ENCODE results near the gene MAP4K4. TPM values are rescaled to one million over a fixed set of nuclear protein-coding genes. Genes with fewer than 3 reads are reported as not detected.

The MAP4K4 gene
- total and polyA plus RNA-seq, 2 donors from 2014 or later: 8.4 to 62.8 TPM

- no peak for TF ChIP-seq CTCF (IDR thresholded peaks at IDR 0.05; ENCODE audit: borderline replicate concordance, extremely low read depth, insufficient read depth)
- H3K36me3 ChIP-seq (ENCODE audit: control insufficient read depth in 2 of 3, insufficient read depth in 3 of 3, low read length in 3 of 3): peaks cover 0 to 23% (median 2%) of the 10 kb centered on the region in 3 donors
- no peak for FAIRE-seq
- no peak for DNase-seq
- H3K4me3 ChIP-seq (ENCODE audit: low read length in 3 of 3): no peak overlapping the region
- intact Hi-C loops (cut with DNase I): loop anchor here (10.0 kb wide), 1 partner anchor 415 kb away; no protein-coding TSS in a partner anchor
- H3K9ac ChIP-seq (ENCODE audit: low read length in 3 of 3): no peak overlapping the region
- no peaks in the 10 kb centered on the region for H3K9me3 ChIP-seq (ENCODE audit: control insufficient read depth in 2 of 3, insufficient read depth in 1 of 3, low read length in 3 of 3)
- H3K4me1 ChIP-seq (ENCODE audit: control insufficient read depth in 2 of 3, insufficient read depth in 2 of 3, low read depth in 1 of 3, low read length in 3 of 3): peaks cover 0 to 3% (median 0%) of the 10 kb centered on the region in 3 donors
- no peak overlapping the region for H3K27ac ChIP-seq (ENCODE audit: low read depth in 2 of 2, low read length in 2 of 2)
- H3K27me3 ChIP-seq (ENCODE audit: control insufficient read depth, insufficient read depth, low read length): no peaks in the 10 kb centered on the region
Measured at GRCh38 chr2:101830146-101830545, 132.6 kb downstream of the MAP4K4 start.

- Histone ChIP-seq H3K4me1 (ENCODE audit: control insufficient read depth in 2 of 3, insufficient read depth in 2 of 3, low read depth in 1 of 3, low read length in 3 of 3) (peaks cover 0 to 3% (median 0%) of the 10 kb centered on the region in 3 donors), H3K9ac (ENCODE audit: low read length in 3 of 3) (no peak overlapping the region), H3K9me3 (ENCODE audit: control insufficient read depth in 2 of 3, insufficient read depth in 1 of 3, low read length in 3 of 3) (no peaks in the 10 kb centered on the region), H3K4me3 (ENCODE audit: low read length in 3 of 3) (no peak overlapping the region), H3K27ac (ENCODE audit: low read depth in 2 of 2, low read length in 2 of 2) (no peak overlapping the region), H3K27me3 (ENCODE audit: control insufficient read depth, insufficient read depth, low read length) (no peaks in the 10 kb centered on the region), H3K36me3 (ENCODE audit: control insufficient read depth in 2 of 3, insufficient read depth in 3 of 3, low read length in 3 of 3) (peaks cover 0 to 23% (median 2%) of the 10 kb centered on the region in 3 donors)
- DNase-seq: no peak
- no peak for TF ChIP-seq CTCF (IDR thresholded peaks at IDR 0.05; ENCODE audit: borderline replicate concordance, extremely low read depth, insufficient read depth)
- no peak for FAIRE-seq
- intact Hi-C loops (cut with DNase I): loop anchor here (10.0 kb wide), 1 partner anchor 416 kb away; no protein-coding TSS in a partner anchor
Measured at GRCh38 chr2:101830555-101830954, 133.0 kb downstream of the MAP4K4 start.

GRCh38 chr2:101831351-101831865, 133.9 kb downstream of the MAP4K4 start:
- no peak for FAIRE-seq
- TF ChIP-seq CTCF (IDR thresholded peaks at IDR 0.05; ENCODE audit: borderline replicate concordance, extremely low read depth, insufficient read depth): peak; percentile 71
- Histone ChIP-seq H3K4me3 (ENCODE audit: low read length in 3 of 3) (no peak overlapping the region), H3K36me3 (ENCODE audit: control insufficient read depth in 2 of 3, insufficient read depth in 3 of 3, low read length in 3 of 3) (peaks cover 0 to 21% (median 2%) of the 10 kb centered on the region in 3 donors), H3K9ac (ENCODE audit: low read length in 3 of 3) (no peak overlapping the region), H3K9me3 (ENCODE audit: control insufficient read depth in 2 of 3, insufficient read depth in 1 of 3, low read length in 3 of 3) (no peaks in the 10 kb centered on the region), H3K27ac (ENCODE audit: low read depth in 2 of 2, low read length in 2 of 2) (peak overlapping the region in 1 of 2 donors; percentile 71), H3K27me3 (ENCODE audit: control insufficient read depth, insufficient read depth, low read length) (no peaks in the 10 kb centered on the region), H3K4me1 (ENCODE audit: control insufficient read depth in 2 of 3, insufficient read depth in 2 of 3, low read depth in 1 of 3, low read length in 3 of 3) (peaks cover 0 to 3% (median 0%) of the 10 kb centered on the region in 3 donors)
- intact Hi-C loops (cut with DNase I): loop anchor here (10.0 kb wide), 1 partner anchor 417 kb away; no protein-coding TSS in a partner anchor
- peak; percentile 67 to 86 (median 72) for DNase-seq

All from kidney (tissue), 14 donors.